OCI-LY1 (cell line): ENCODE data around the gene SLC16A2.

Experiments used
- H2AFZ ChIP-seq: fragments of 200-600 bp; sonication (generic), shearing (Covaris generic); 2 replicates; pipeline ENCODE4 v1.6.0; 2014; ENCODE audit warnings: antibody characterized with exemption, mild to moderate bottlenecking, low read length
- H3F3A ChIP-seq: fragments of 200-600 bp; sonication (generic), shearing (Covaris generic); 2 replicates; pipeline ENCODE4 v1.6.0; 2014; ENCODE audit warnings: mild to moderate bottlenecking, antibody characterized with exemption, low read length, moderate library complexity; ENCODE audit not compliant: insufficient read depth
- H3K27ac ChIP-seq: fragments of 200-600 bp; sonication (generic); 2 replicates; pipeline ENCODE4 v1.5.1; 2014; ENCODE audit warnings: low read length, mixed run types, mild to moderate bottlenecking, low read depth; ENCODE audit not compliant: poor library complexity, severe bottlenecking
- H3K27me3 ChIP-seq: fragments of 200-600 bp; sonication (generic); 2 replicates; pipeline ENCODE4 v1.6.0; 2014; ENCODE audit warnings: antibody characterized with exemption, mild to moderate bottlenecking, low read length, moderate library complexity; ENCODE audit not compliant: insufficient read depth
- H3K36me3 ChIP-seq: fragments of 200-600 bp; sonication (generic); 2 replicates; pipeline ENCODE4 v1.6.1; 2014; ENCODE audit warnings: mild to moderate bottlenecking, antibody characterized with exemption, low read length, moderate library complexity, mixed read lengths; ENCODE audit not compliant: insufficient read depth
- H3K4me1 ChIP-seq: fragments of 200-600 bp; sonication (generic); 2 replicates; pipeline ENCODE4 v1.5.1; 2014; ENCODE audit warnings: mild to moderate bottlenecking, low read length, moderate library complexity; ENCODE audit not compliant: insufficient read depth, severe bottlenecking
- H3K4me2 ChIP-seq: fragments of 200-600 bp; sonication (generic), shearing (Covaris generic); 2 replicates; pipeline ENCODE4 v1.6.1; 2014; ENCODE audit warnings: low read length
- H3K4me3 ChIP-seq: fragments of 200-600 bp; sonication (generic); 2 replicates; pipeline ENCODE4 v1.5.1; 2014; ENCODE audit warnings: low read length, low read depth, mild to moderate bottlenecking, mixed read lengths; ENCODE audit not compliant: poor library complexity, severe bottlenecking
- H3K79me2 ChIP-seq: fragments of 200-600 bp; shearing (Covaris generic); 2 replicates; pipeline ENCODE4 v1.6.1; 2016; ENCODE audit warnings: mixed run types, low read length, mixed read lengths; ENCODE audit not compliant: insufficient read depth
- H3K9ac ChIP-seq: fragments of 200-600 bp; sonication (generic), shearing (Covaris generic); 2 replicates; pipeline ENCODE4 v1.6.1; 2014; ENCODE audit warnings: mild to moderate bottlenecking, low read length, mixed read lengths
- H3K9me2 ChIP-seq: fragments of 200-600 bp; sonication (generic), shearing (Covaris generic); 2 replicates; pipeline ENCODE4 v1.6.1; 2014; ENCODE audit warnings: low read depth, mild to moderate bottlenecking, low read length, mixed read lengths
- H3K9me3 ChIP-seq: fragments of 200-600 bp; shearing (Covaris generic); 2 replicates; pipeline ENCODE4 v1.6.1; 2014; ENCODE audit warnings: low read length, mixed read lengths
- H4K20me1 ChIP-seq: fragments of 200-600 bp; sonication (generic), shearing (Covaris generic); 2 replicates; pipeline ENCODE4 v1.6.0; 2016; ENCODE audit warnings: mild to moderate bottlenecking, low read length; ENCODE audit not compliant: insufficient read depth
- EZH2 ChIP-seq: fragments of 200-600 bp; sonication (generic), shearing (Covaris generic); IDR thresholded peaks from 2 replicates; pipeline ENCODE4 v1.8.0; 2017; ENCODE audit warnings: borderline replicate concordance, mixed run types, mild to moderate bottlenecking, antibody characterized with exemption, low read length, moderate library complexity, mixed read lengths
- TF ChIP-seq, protein P1 (sequence below): fragments of 200-600 bp; sonication (generic), shearing (Covaris generic); IDR thresholded peaks from 2 replicates; pipeline ENCODE4 v1.5.1; 2017; ENCODE audit warnings: mild to moderate bottlenecking, antibody characterized with exemption, low read length, moderate library complexity, mixed read lengths

Gene SLC16A2

GRCh38 chrX:74423289-74423998, 2.2 kb downstream of the SLC16A2 start:
- H3K27me3 ChIP-seq = no peaks in the 10 kb centered on the region
- H3K9me2 ChIP-seq = no peaks in the 10 kb centered on the region
- no peak overlapping the region for H3K4me3 ChIP-seq
- H3K9me3 ChIP-seq = no peaks in the 10 kb centered on the region
- H4K20me1 ChIP-seq = no peaks in the 10 kb centered on the region
- H3K4me2 ChIP-seq = no peak overlapping the region
- H3K36me3 ChIP-seq = no peaks in the 10 kb centered on the region
- H3K9ac ChIP-seq = no peak overlapping the region
- H3K4me1 ChIP-seq = no peaks in the 10 kb centered on the region
- TF ChIP-seq EZH2 = no peak
- TF ChIP-seq, protein P1, sequence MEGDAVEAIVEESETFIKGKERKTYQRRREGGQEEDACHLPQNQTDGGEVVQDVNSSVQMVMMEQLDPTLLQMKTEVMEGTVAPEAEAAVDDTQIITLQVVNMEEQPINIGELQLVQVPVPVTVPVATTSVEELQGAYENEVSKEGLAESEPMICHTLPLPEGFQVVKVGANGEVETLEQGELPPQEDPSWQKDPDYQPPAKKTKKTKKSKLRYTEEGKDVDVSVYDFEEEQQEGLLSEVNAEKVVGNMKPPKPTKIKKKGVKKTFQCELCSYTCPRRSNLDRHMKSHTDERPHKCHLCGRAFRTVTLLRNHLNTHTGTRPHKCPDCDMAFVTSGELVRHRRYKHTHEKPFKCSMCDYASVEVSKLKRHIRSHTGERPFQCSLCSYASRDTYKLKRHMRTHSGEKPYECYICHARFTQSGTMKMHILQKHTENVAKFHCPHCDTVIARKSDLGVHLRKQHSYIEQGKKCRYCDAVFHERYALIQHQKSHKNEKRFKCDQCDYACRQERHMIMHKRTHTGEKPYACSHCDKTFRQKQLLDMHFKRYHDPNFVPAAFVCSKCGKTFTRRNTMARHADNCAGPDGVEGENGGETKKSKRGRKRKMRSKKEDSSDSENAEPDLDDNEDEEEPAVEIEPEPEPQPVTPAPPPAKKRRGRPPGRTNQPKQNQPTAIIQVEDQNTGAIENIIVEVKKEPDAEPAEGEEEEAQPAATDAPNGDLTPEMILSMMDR = no peak
- H3K27ac ChIP-seq = no peak overlapping the region
- no peaks in the 10 kb centered on the region for H3F3A ChIP-seq
- no peaks in the 10 kb centered on the region for H3K79me2 ChIP-seq
- H2AFZ ChIP-seq = no peak overlapping the region

- no peak overlapping the region for H3K9ac ChIP-seq
- no peak overlapping the region for H2AFZ ChIP-seq
- no peaks in the 10 kb centered on the region for H3K27me3 ChIP-seq
- no peaks in the 10 kb centered on the region for H3K79me2 ChIP-seq
- H3K9me3 ChIP-seq = no peaks in the 10 kb centered on the region
- H3K4me1 ChIP-seq = no peaks in the 10 kb centered on the region
- no peak overlapping the region for H3K4me3 ChIP-seq
- TF ChIP-seq, protein P1 = no peak
- no peak for TF ChIP-seq EZH2
- H3K27ac ChIP-seq = no peak overlapping the region
- no peaks in the 10 kb centered on the region for H3K9me2 ChIP-seq
- no peaks in the 10 kb centered on the region for H4K20me1 ChIP-seq
- H3F3A ChIP-seq = no peaks in the 10 kb centered on the region
- no peak overlapping the region for H3K4me2 ChIP-seq
- H3K36me3 ChIP-seq = no peaks in the 10 kb centered on the region
Observed at GRCh38 chrX:74426071-74426470, 4.8 kb downstream of the SLC16A2 start.

DNA sequence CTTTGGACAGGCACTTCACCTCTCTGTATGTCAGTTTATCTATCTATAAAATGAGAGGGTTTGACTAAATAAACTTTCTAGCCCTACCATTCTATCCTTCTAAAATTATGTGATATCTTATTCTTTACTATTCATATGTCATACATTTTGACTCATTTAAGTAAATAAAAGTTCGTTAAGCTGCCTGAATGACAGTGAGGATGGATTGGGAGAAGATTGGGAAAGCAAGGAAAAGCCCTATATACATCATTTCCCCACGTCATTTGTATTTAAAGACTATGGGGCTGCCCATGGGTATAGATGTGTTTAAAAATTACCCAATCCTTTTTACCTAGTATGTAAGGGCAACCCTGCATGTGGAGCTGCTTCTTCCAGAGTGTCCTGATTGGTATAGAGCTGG, 5.3 kb downstream of the SLC16A2 start:
- no peak overlapping the region for H3K27ac ChIP-seq
- no peak overlapping the region for H3K9ac ChIP-seq
- H3K79me2 ChIP-seq = no peaks in the 10 kb centered on the region
- H3K4me3 ChIP-seq = no peak overlapping the region
- no peaks in the 10 kb centered on the region for H3K9me3 ChIP-seq
- H3K36me3 ChIP-seq = no peaks in the 10 kb centered on the region
- no peaks in the 10 kb centered on the region for H3K27me3 ChIP-seq
- no peaks in the 10 kb centered on the region for H3K9me2 ChIP-seq
- H2AFZ ChIP-seq = no peak overlapping the region
- no peak overlapping the region for H3K4me2 ChIP-seq
- no peak for TF ChIP-seq EZH2
- TF ChIP-seq, protein P1 = no peak
- no peaks in the 10 kb centered on the region for H3F3A ChIP-seq
- no peaks in the 10 kb centered on the region for H4K20me1 ChIP-seq
- no peaks in the 10 kb centered on the region for H3K4me1 ChIP-seq
